Tibial nerve (tissue), 4 donors: ENCODE data around the gene LPCAT2. TPM values are rescaled to one million over a fixed set of nuclear protein-coding genes. Genes with fewer than 3 reads are reported as not detected.
A peak's percentile ranks its signal among the peaks of the same experiment; 100 is the strongest.

Source experiments
- DNase-seq, 2 donors: peaks; one replicate each; pipeline ENCODE4 v3.0.0-alpha.2; 2019; ENCODE audit warnings: low spot score in 2 of 2
- H3K27ac ChIP-seq, 4 donors: fragments of 200-600 bp; sonication (generic) in 3 of 4; one replicate each; pipeline ENCODE4 v1.5.1; 2017 to 2019; ENCODE audit warnings: mild to moderate bottlenecking in 1 of 4
- H3K27me3 ChIP-seq, 2 donors: fragments of 200-600 bp; sonication (generic) in 1 of 2; one replicate each; pipeline versions ENCODE4 v1.5.1 to v1.6.0; 2017 to 2019
- H3K36me3 ChIP-seq, 3 donors: fragments of 200-600 bp; sonication (generic); one replicate each; pipeline ENCODE4 v1.5.1; 2018 to 2019
- H3K4me1 ChIP-seq, 4 donors: fragments of 200-600 bp; sonication (generic) in 3 of 4; one replicate each; pipeline ENCODE4 v1.5.1; 2017 to 2019
- H3K4me3 ChIP-seq, 4 donors: fragments of 200-600 bp; sonication (generic) in 3 of 4; one replicate each; pipeline ENCODE4 v1.5.1; 2017 to 2019; ENCODE audit warnings: mild to moderate bottlenecking in 1 of 4, moderate library complexity in 1 of 4
- H3K9me3 ChIP-seq, 4 donors: fragments of 200-600 bp; sonication (generic) in 3 of 4; one replicate each; pipeline ENCODE4 v1.5.1; 2017 to 2019
- EP300 ChIP-seq, 2 donors: sonication (generic); formaldehyde crosslinking; IDR thresholded peaks; one replicate each; pipeline ENCODE4 v1.6.1; 2017; ENCODE audit warnings: antibody characterized with exemption in 2 of 2, mild to moderate bottlenecking in 1 of 2
- POLR2A ChIP-seq, 2 donors: fragments of 450-650 bp; IDR thresholded peaks; one replicate each; pipeline ENCODE4 v1.6.1; 2017; ENCODE audit warnings: antibody characterized with exemption in 2 of 2, mild to moderate bottlenecking in 2 of 2, moderate library complexity in 2 of 2
- WGBS, 2 donors: methylation state at CpG; one replicate each; pipeline ENCODE4 v1.1.5; 2018; 5-methylcytosine and 5-hydroxymethylcytosine counted together
- total RNA-seq, 4 donors: library from RNA; depleted of rRNA; stranded (reverse); fragments of >200 nt; gene quantifications; one replicate each; pipeline ENCODE4 v1.1.0, GENCODE V29; 2016
- TF ChIP-seq, protein P1 (sequence below), 5 experiments: fragments of 200-600 bp in 3 of 5; fragments of 450-650 bp in 2 of 5; sonication (generic) in 3 of 5; IDR thresholded peaks; one replicate each; pipeline ENCODE4 v1.5.1; 2016 to 2019; ENCODE audit warnings: antibody characterized with exemption in 5 of 5, mild to moderate bottlenecking in 3 of 5, moderate library complexity in 2 of 5

LPCAT2 gene
- total RNA-seq, 4 donors from 2014 or later = 14.9 to 33.4 (median 24.0) TPM

DNA sequence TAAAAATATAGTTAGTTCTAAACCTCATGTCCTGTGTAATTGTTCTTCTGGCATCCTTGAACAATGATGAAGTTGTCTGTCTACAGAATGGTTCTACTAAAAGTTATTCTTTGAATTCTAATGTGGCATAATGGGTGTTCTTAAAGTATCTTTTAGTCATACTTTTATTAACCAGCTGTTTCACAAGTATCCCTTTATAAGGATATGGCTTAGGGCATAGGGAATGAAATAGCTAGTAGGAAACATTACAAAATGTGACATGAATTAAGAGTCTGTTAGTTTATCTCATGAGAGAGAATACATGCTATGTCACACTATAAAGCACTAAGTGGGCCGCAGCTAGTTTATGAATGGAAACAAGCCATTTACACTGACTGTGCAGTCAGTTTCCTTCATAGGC is 31.3 kb downstream of the LPCAT2 start:
- WGBS, 2 donors = 47 to 58% methylated on average over 1 of the region's 1 CpG
- Histone ChIP-seq H3K27me3 (no peaks in the 10 kb centered on the region), H3K36me3 (no peaks in the 10 kb centered on the region), H3K27ac (peak overlapping the region in 3 of 4 donors; percentile 41 to 84 (median 67)), H3K4me1 (peaks cover 0 to 76% (median 10%) of the 10 kb centered on the region in 4 donors), H3K9me3 (no peaks in the 10 kb centered on the region), H3K4me3 (no peak overlapping the region)
- no peak for DNase-seq
- TF ChIP-seq POLR2A (IDR thresholded peaks at IDR 0.05) (no peak), EP300 (IDR thresholded peaks at IDR 0.05) (no peak)
- TF ChIP-seq, protein P1, sequence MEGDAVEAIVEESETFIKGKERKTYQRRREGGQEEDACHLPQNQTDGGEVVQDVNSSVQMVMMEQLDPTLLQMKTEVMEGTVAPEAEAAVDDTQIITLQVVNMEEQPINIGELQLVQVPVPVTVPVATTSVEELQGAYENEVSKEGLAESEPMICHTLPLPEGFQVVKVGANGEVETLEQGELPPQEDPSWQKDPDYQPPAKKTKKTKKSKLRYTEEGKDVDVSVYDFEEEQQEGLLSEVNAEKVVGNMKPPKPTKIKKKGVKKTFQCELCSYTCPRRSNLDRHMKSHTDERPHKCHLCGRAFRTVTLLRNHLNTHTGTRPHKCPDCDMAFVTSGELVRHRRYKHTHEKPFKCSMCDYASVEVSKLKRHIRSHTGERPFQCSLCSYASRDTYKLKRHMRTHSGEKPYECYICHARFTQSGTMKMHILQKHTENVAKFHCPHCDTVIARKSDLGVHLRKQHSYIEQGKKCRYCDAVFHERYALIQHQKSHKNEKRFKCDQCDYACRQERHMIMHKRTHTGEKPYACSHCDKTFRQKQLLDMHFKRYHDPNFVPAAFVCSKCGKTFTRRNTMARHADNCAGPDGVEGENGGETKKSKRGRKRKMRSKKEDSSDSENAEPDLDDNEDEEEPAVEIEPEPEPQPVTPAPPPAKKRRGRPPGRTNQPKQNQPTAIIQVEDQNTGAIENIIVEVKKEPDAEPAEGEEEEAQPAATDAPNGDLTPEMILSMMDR (IDR thresholded peaks at IDR 0.05) = no peak

DNA sequence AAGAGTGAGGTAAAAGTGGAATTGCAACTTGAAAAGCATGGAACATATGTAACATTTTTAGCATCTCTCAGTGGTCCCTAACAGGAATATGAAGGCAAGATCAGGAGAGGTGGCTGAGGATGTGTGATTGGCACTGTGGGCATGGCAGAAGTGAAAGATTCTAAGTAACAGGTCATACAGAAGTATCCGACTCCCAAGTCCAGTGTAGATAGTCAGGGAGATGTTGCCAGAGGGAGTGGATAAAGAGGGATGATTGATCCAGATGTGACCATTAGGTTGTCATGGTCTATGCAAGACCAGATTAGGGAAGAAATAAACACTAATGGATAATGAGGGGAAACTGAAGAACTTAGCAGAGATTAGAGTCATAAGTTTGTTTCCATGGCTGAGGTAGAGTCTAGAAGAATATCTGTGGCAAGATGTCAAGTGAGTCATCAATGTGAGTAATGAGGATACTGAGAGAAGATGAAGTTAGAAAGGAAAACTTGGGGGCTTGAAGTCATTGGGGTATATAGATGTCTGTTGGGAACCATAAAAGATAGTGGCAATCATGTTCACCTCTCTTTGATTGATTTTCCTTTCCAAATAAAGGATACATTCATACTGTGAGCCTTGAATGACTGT is 33.7 kb downstream of the LPCAT2 start:
- TF ChIP-seq POLR2A (IDR thresholded peaks at IDR 0.05) (no peak), EP300 (IDR thresholded peaks at IDR 0.05) (no peak)
- TF ChIP-seq, protein P1 (IDR thresholded peaks at IDR 0.05) = no peak
- Histone ChIP-seq H3K9me3 (no peaks in the 10 kb centered on the region), H3K36me3 (no peaks in the 10 kb centered on the region), H3K27ac (peak overlapping the region in 2 of 4 donors; percentile 21 to 47), H3K4me3 (no peak overlapping the region), H3K4me1 (peaks cover 0 to 53% (median 10%) of the 10 kb centered on the region in 4 donors), H3K27me3 (no peaks in the 10 kb centered on the region)
- 88 to 94% methylated on average over 1 of the region's 1 CpG for WGBS, 2 donors
- peak in 1 of 2 donors; percentile 17 for DNase-seq

DNA sequence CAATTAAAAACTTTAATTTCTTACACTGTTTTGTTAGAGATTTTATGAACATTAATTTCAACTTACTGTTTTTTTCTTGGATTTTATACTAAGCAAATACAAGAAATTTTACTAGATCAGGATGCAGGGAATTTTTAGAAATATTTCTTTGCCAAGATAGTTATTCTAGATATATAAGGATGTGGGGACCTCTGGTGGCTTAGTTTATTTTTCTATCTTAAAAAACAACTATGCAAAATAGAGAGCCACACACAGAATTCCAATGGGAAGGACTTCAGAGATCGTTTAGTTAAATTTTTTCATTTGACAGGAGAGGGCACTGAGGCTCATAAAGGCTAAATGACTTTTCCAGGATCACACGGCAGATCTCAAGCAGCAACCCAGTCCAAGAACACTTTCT is 34.6 kb downstream of the LPCAT2 start:
- Histone ChIP-seq H3K36me3 (peaks cover 0 to 2% (median 0%) of the 10 kb centered on the region in 3 donors), H3K27me3 (no peaks in the 10 kb centered on the region), H3K4me3 (no peak overlapping the region), H3K27ac (peak overlapping the region in 1 of 4 donors; percentile 47), H3K4me1 (peaks cover 0 to 45% (median 10%) of the 10 kb centered on the region in 4 donors), H3K9me3 (no peaks in the 10 kb centered on the region)
- 6 to 8% methylated on average over 2 of the region's 2 CpGs for WGBS, 2 donors
- TF ChIP-seq, protein P1 (IDR thresholded peaks at IDR 0.05) = peak; percentile 26 to 75 (median 32)
- TF ChIP-seq POLR2A (IDR thresholded peaks at IDR 0.05) (no peak), EP300 (IDR thresholded peaks at IDR 0.05) (no peak)
- no peak for DNase-seq

DNA sequence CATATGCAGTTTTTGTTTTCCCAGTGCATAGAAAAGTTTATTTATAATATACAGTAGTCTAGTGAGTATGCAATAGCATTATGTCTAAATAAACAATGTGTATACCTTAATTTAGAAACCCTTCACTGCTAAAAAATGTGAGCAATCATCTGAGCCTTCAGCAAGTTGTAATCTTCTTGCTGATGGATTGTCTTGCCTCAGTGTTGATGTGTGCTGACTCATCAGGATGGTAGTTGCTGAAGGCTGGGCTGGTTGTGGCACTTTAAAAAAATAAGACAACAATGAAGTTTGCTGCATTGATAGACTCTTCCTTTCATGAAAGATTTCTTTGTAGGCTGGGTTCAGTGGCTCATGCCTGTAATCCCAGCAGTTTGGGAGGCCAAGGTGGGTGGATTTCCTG is 43.7 kb downstream of the LPCAT2 start:
- no peak for DNase-seq
- no peaks in the 10 kb centered on the region for H3K9me3 ChIP-seq
- peaks cover 0 to 39% (median 0%) of the 10 kb centered on the region in 3 donors for H3K36me3 ChIP-seq
- no peak overlapping the region for H3K4me3 ChIP-seq
- no peaks in the 10 kb centered on the region for H3K27me3 ChIP-seq
- no peak for TF ChIP-seq EP300 (IDR thresholded peaks at IDR 0.05)
- TF ChIP-seq, protein P1 (IDR thresholded peaks at IDR 0.05) = no peak
- no peak for TF ChIP-seq POLR2A (IDR thresholded peaks at IDR 0.05)
- no peak overlapping the region for H3K27ac ChIP-seq
- H3K4me1 ChIP-seq = peaks cover 0 to under 1% (median 0%) of the 10 kb centered on the region in 4 donors

DNA sequence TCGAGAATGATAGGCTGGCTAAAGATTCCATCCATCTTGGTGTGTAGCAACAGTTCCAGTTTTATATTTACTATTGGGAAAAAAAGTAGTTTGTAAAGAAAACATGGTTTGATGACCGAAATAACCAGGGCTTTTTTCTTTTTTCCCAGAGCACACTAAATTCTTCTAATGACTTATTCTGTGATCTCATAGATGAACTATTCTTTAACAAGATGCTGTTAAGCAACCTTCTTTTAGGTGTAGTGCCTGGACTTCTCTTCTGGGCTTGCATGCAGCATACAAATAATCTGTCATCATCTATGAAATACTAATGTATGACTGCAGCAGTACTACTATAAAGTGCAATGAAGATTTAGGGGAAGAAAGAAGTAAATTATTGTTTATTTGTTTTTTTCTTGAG is 46.6 kb downstream of the LPCAT2 start:
- WGBS, 2 donors = 54 to 79% methylated on average over 2 of the region's 2 CpGs
- peaks cover 0 to 27% (median 0%) of the 10 kb centered on the region in 3 donors for H3K36me3 ChIP-seq
- no peaks in the 10 kb centered on the region for H3K27me3 ChIP-seq
- TF ChIP-seq EP300 (IDR thresholded peaks at IDR 0.05) (no peak), POLR2A (IDR thresholded peaks at IDR 0.05) (no peak)
- H3K4me3 ChIP-seq = no peak overlapping the region
- H3K4me1 ChIP-seq = peaks cover 0 to 29% (median 0%) of the 10 kb centered on the region in 4 donors
- H3K27ac ChIP-seq = no peak overlapping the region
- DNase-seq = no peak
- H3K9me3 ChIP-seq = no peaks in the 10 kb centered on the region
